Measurements from ENCODE around the gene SPIC.

Gene SPIC

GRCh38 chr12:101536069-101536674 lies 61.0 kb downstream of the SPIC start:
- no peak for DNase-seq (ENCODE audit: low read depth in 2 of 2)
